Suppressor macrophage treated with lipopolysaccharide for 4 hours (primary cell): ENCODE measurements around the gene ARHGAP9.

Experiments used
- DNase-seq: peaks from one replicate; pipeline ENCODE4 v3.0.0-alpha.2; 2020

The ARHGAP9 gene

GRCh38 chr12:57471661-57472060 is 8.0 kb downstream of the ARHGAP9 start:
- no peak for DNase-seq

DNA sequence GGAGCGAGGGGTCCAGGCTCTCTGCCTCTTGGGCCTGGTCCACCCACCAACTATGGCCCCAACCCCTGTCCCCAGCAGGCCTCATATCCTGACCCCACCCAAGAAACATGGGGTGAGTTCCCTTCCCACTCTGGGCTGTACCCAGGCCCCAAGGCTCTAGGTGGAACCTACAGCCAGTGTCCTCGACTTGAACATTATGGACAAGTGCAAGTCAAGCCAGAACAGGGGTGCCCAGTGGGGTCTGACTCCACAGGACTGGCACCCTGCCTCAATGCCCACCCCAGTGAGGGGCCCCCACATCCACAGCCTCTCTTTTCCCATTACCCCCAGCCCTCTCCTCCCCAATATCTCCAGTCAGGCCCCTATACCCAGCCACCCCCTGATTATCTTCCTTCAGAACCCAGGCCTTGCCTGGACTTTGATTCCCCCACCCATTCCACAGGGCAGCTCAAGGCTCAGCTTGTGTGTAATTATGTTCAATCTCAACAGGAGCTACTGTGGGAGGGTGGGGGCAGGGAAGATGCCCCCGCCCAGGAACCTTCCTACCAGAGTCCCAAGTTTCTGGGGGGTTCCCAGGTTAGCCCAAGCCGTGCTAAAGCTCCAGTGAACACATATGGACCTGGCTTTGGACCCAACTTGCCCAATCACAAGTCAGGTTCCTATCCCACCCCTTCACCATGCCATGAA is 8.6 kb downstream of the ARHGAP9 start:
- no peak for DNase-seq

GRCh38 chr12:57470286-57470969 is 9.2 kb downstream of the ARHGAP9 start:
- DNase-seq: no peak

- no peak for DNase-seq
Measured at GRCh38 chr12:57469296-57470164, 10.1 kb downstream of the ARHGAP9 start.

DNA sequence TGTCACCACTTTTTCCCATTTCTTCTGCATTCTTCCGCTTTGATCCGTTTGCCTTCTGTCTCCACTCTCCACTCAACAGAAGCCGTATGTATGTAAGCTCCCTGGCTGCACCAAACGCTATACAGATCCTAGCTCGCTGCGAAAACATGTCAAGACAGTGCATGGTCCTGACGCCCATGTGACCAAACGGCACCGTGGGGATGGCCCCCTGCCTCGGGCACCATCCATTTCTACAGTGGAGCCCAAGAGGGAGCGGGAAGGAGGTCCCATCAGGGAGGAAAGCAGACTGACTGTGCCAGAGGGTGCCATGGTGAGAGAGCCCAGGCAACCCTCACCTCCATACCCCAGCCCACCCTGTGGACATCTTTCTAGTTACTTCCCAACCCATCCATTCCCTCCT is 11.8 kb downstream of the ARHGAP9 start:
- no peak for DNase-seq

DNA sequence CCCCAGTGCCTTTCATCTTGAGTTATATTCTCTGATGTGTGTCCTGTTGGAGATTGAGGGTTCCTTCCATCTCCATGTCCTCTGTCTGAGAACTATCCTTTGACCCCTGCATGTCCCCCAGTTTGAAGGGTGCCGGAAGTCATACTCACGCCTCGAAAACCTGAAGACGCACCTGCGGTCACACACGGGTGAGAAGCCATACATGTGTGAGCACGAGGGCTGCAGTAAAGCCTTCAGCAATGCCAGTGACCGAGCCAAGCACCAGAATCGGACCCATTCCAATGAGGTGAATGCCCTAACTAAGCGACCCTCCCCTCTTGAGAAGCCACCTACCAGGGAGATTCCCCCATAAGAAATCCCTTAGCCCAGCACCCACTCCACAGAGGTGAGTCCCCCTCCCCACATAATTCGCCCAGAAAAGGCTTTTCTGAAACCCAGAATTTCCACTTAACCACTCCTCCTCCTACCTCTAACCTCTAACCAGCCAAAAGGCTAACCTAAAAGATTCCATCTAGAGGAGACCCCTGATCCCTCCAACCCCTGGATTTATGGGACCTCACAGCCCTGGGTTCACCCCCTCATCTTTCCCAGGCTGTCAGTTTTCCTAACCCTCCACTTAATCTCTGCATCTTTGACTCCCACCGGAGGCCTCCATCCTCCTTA is 12.3 kb downstream of the ARHGAP9 start:
- no peak for DNase-seq

DNA sequence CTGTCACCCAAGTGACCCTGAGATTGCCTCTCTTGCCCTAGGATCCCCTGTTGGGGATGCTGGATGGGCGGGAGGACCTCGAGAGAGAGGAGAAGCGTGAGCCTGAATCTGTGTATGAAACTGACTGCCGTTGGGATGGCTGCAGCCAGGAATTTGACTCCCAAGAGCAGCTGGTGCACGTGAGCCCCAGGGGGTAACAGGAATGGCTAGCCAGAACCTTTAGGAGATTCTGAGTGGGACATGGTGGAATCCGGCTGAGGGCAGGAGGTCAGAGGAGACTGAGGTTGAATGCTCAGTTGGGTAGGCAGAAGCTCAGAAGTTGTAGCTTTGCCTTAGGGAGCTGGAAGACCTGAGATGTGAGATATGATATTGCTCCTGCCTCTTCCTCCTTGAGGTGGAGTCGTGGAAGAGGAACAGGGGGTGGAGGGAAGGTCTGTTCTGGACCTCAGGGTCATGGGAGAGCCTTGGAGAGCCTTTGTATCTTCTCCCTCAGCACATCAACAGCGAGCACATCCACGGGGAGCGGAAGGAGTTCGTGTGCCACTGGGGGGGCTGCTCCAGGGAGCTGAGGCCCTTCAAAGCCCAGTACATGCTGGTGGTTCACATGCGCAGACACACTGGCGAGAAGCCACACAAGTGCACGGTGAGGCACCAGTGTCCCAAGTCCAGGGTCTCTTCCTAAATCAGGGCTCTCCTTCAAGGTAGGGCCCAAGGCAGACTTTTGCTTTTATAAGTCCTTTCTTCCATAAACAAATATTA is 13.7 kb downstream of the ARHGAP9 start:
- no peak for DNase-seq

DNA sequence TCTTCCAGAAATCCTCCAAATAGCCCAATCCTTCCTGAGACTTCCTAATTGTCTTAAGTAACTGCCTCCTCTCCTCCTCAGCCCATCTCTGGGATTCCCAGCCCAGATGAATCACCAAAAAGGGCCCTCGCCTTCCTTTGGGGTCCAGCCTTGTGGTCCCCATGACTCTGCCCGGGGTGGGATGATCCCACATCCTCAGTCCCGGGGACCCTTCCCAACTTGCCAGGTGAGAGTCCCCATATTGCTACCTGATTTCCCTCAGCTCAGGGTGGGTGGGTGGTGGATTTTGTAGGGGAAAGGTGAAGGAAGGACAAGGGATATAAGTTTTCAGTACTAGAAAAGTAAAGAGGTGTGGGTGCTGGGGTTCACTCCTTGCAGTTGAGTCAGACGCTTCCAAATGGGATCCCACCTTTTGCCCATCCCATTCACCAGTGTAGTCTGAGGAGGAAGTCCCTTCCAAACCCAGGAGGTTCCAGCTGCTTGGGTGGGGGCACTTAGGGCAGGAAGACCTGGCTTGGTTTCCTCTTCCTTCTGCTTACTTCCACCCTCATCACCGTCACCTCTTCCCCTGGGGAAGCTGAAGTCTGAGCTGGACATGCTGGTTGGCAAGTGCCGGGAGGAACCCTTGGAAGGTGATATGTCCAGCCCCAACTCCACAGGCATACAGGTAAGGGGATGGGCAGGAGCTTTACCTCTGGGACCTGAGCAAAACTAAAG is 14.5 kb downstream of the ARHGAP9 start:
- no peak for DNase-seq

DNA sequence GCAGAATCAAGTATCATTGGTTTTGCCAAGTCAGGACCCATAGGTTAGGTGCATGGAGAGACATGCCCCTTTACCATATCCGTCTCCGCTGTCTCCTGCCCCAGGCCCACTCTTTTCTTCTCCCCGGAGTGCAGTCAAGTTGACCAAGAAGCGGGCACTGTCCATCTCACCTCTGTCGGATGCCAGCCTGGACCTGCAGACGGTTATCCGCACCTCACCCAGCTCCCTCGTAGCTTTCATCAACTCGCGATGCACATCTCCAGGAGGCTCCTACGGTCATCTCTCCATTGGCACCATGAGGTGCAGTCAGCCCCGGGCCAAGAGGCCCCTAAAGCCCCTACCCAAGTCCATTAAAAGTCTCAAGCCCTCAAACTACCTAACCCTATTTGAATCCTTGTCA is 15.1 kb downstream of the ARHGAP9 start:
- no peak for DNase-seq

DNA sequence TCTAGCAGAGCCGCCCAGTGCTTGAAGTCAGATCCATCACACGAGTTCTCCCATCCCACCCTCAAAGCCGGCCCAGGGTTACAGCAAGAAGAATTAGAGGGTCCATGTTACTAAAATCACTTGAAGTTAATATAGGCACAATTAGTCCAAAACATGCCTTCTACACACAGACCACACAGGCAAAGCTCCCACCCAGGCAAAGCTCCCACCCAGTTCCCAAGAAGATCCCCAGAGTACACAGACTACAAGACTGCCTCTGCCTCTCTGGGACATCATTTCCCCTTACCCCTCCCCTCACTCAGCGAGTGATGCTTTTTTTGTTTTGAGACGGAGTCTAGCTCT is 16.8 kb downstream of the ARHGAP9 start:
- no peak for DNase-seq

DNA sequence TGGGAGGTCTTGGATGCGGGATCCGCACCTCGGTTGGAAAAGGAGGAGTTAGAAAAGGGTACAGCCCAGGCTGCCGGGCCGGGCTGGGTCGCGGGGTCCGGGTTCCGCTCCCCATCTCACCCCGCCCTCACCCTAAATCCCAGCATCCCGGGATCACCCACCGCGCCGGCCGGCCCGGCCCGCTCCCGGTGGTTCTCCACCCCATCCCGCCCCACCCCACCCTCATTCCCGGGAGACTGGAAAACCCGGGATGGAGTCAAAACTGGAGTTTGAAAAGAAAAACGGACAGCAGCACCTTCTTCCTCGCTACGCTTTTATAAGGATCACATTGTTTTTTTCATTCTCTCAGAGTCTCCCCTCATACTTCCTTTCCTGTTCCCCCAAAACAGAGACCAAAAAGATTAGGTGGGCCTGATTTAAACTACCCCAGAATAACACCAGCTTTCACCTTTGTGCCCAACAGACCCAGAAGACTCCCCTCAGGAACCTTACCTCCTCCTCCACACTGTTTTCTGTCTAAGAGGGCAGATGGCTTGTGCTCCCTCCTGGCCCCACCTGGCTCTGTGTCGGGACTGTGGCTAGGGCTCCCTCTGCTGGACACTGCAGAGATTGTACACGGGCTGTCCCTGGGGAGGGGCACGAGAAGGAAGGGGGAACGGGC is 17.3 kb downstream of the ARHGAP9 start:
- DNase-seq: peak; percentile 85

GRCh38 chr12:57461917-57462250 is 17.8 kb downstream of the ARHGAP9 start:
- DNase-seq: no peak

DNA sequence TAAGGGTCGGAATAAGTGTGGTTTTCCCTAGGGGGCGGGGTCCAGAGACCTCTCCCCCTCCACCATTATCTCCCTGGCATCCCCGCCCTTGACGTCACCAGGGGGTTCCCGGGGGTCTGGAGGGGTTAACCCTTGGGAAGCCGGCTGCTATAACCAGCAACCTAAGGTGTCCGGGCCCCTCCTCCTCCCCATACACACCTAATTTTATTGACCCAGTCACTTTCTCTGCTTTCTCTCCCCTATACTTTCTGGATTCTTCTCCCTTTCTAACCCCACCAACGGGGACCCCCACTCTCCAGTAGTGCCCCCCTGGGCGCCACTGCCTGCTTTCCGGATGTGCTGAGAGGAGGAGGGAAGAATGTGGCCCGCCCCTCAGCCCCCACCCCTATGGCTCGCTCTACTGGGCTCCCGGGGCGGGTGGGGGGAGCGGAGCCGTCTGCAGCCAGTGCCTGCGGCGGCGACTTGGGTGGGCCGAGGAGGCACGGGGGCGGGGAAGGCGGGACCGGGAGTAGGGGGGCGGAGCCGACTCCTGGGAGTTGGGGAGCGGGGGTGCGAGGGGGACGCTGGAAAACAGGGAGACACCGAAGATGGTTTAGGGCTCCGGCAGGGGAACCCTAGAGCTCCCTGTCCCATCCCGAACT is 18.3 kb downstream of the ARHGAP9 start:
- DNase-seq: no peak

- no peak for DNase-seq
Measured at GRCh38 chr12:57460841-57461275, 18.8 kb downstream of the ARHGAP9 start.

- no peak for DNase-seq
Measured at GRCh38 chr12:57460468-57460784, 19.2 kb downstream of the ARHGAP9 start.

DNA sequence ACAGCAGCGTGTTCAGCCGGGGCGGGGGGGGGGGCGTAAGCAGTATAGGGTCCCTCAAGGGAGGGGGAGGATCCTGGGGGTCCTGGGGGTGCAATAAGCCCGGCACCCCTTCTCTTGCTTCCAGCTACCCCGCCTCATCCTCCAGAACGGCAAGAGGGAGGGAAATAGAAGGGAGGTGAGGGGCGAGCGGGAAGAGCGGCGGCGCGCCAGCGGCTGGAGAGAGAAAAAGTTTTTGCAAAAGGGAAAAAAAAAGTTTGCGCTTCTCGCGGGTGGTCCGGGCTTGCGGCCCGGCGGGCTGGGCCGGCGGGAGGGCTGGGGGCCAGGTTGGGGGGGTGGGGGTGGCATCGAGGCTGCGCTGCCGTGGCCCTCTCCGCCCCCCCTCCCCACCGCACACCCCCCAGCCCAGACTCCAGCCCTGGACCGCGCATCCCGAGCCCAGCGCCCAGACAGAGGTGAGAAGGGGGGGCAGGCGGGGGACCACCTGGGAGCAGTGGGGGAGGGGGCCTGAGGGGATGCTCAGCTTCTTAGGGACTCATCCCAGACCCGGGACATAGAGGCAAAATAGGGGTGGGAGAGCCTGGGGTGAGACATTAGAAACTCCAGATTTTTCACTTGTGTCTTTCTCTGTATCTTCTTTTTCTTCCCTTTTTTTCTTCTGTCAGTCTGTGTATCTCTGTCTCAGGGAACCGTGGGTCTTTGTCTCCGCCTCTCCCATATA is 19.8 kb downstream of the ARHGAP9 start, which contains the start of gene GLI1:
GLI1 (plus strand) TSS at position 36 of the 718 bp plus-strand sequence. CDS start 3,907 bp downstream, outside the sequence.
- no peak for DNase-seq

- DNase-seq: peak; percentile 96
Measured at GRCh38 chr12:57459055-57459749, 20.5 kb downstream of the ARHGAP9 start.

DNA sequence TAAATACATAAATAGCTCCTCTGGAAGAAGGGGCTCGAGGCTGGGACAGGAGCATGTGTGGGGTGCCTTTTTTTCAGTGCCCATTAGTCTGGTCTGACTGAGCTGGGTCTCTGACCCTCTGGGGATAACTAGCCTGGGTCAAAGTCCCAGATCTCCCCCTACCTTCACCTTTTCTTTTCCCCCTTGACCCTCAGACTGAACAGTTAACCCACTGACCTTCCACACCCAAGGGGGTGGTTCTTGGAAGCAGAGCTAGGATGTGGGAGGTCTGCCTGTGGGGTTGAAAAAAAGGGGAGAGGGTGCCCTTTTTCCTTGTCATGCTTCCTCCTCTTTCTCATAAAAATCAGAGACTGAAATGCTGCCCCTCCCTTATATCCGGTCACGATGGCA is 21.0 kb downstream of the ARHGAP9 start:
- no peak for DNase-seq

DNA sequence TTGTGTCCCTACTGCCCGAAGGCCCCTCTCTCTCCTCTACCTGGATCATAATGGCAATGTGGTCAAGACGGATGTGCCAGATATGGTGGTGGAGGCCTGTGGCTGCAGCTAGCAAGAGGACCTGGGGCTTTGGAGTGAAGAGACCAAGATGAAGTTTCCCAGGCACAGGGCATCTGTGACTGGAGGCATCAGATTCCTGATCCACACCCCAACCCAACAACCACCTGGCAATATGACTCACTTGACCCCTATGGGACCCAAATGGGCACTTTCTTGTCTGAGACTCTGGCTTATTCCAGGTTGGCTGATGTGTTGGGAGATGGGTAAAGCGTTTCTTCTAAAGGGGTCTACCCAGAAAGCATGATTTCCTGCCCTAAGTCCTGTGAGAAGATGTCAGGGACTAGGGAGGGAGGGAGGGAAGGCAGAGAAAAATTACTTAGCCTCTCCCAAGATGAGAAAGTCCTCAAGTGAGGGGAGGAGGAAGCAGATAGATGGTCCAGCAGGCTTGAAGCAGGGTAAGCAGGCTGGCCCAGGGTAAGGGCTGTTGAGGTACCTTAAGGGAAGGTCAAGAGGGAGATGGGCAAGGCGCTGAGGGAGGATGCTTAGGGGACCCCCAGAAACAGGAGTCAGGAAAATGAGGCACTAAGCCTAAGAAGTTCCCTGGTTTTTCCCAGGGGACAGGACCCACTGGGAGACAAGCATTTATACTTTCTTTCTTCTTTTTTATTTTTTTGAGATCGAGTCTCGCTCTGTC is 22.8 kb downstream of the ARHGAP9 start:
- DNase-seq: no peak
